Testis (tissue), 2 donors: ENCODE measurements around the gene DIDO1.

Experiments used
- CTCF ChIP-seq, 3 experiments: fragments of 450-650 bp in 2 of 3; fragments of 200-600 bp in 1 of 3; sonication (generic) in 1 of 3; IDR thresholded peaks; one replicate each; pipeline ENCODE4 v1.5.1; 2016 to 2019; ENCODE audit warnings: antibody characterized with exemption in 3 of 3, mild to moderate bottlenecking in 2 of 3, moderate library complexity in 1 of 3
- POLR2A ChIP-seq: fragments of 450-650 bp; IDR thresholded peaks from one replicate; pipeline ENCODE4 v1.6.1; 2017; ENCODE audit warnings: antibody characterized with exemption, mild to moderate bottlenecking, moderate library complexity

GRCh38 chr20:62969939-62970306 is 43.6 kb upstream of the DIDO1 start:
- TF ChIP-seq POLR2A = no peak
- no peak for TF ChIP-seq CTCF (IDR thresholded peaks at IDR 0.05)
